ENCODE results near the gene ATP5F1D.
"Not testable (repeated sequence)": the region's sequence is repeated elsewhere in the genome, so short reads cannot be mapped to it uniquely, and the experiment has no call there.

Gene ATP5F1D

GRCh38 chr19:1233115-1233667 is 8.4 kb upstream of the ATP5F1D start:
- no peak for DNase-seq

DNA sequence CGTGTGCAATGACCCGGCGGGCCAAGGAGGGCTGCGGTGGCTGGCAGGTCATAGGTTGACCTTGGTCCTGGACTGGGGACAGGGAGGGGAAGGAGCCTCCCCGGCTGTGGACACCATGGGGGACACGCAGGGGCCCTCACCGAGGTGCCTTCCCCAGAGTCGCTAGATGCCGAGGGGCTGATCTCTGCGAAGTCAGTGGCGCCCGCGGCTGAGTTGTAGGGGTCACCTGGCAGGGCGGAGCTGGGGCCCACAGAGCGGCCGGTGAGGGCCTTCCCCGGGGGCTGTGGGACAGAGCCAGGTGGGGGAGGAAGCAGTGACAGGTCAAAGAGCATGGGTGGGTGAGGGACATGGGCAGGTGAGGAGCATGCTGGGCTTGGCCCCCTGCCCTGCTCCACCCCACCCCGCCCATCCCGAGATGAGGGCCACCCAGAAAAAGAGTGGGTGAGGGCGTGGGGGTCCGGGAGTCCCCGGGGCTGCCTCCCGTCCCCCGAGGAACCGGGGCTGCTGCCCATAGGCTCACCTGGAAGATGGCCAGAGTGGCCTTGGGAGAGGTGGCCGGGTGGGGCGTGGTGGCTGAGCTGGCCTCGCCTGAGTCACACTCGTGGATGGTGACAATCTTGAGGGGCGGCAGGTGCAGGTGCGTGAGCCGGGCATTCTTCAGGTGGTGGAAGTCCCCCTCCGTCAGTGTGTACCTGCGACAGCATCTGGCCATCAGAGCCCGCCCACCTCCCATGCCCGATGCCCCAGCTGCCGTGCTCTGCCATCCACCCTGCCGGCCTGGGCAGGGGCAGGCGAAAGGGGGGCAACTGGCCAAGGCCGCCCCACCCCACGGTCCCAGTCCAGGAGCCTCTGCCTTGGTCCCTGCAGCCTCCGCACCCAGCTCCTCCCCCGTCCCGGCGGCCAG is 7.2 kb upstream of the ATP5F1D start:
- DNase-seq: no peak

DNA sequence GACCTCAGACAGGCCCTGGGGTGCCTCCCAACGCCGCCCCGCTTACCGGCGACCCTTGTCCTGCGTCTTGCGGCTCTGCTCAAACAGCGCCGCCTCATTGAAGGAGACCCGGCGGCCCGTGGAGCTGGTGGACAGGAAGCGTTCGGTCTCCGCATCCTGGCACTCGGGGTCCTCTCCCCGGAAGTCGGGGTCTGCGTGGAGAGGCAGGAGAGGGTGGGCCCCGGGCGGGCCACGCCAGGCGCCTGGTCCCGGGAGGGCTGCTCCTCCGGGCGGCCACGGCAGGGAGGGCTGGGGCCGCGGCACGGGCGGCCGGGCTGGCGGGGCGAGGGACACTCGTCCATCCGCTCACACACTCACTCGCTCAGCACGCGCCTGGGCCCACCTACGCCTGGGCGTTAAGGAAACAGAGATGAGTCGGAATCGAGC is 6.6 kb upstream of the ATP5F1D start:
- DNase-seq: no peak

- DNase-seq: no peak
Observed at GRCh38 chr19:1235625-1236538, 5.7 kb upstream of the ATP5F1D start.

GRCh38 chr19:1236576-1236975 is 5.0 kb upstream of the ATP5F1D start:
- DNase-seq: no peak

- DNase-seq: no peak
Observed at GRCh38 chr19:1237027-1237659, 4.4 kb upstream of the ATP5F1D start.

DNA sequence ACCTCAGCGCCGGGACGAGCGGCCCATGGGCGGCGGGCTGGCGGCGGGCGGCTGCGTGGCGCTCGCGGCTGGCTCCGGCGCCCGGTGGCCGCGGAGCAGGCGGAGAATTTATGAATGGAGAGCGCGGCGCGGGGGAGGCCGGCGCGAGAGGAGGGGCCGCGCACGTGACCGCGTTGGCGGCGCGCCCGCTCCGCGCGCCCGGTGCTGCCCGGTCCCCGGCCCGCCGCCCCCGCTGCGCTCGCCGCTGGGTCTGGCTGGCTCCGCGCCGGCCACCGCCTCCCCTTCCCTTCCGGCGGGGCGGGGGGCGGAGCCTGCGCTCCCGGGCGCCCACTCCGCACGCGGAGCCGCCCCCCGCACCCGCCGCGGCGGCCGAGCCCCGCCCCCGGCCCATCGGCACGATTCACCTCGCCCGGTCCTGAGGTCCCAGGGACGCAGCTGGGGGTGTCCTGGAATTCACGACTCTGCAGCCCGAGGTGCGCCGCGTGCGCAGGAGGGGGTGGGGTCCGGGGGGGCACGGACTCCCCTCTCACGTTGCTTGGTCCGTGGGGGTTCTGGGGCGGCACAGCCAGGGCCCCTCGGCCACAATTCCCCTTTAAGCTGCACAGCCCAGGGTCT is 3.7 kb upstream of the ATP5F1D start, which contains the start of gene CBARP:
CBARP (minus strand) TSS at position 252 of the 615 bp plus-strand sequence. CDS start 1,905 bp downstream, outside the sequence.
- DNase-seq: peak in 1 of 2 donors; percentile 47

GRCh38 chr19:1238369-1239303 is 2.9 kb upstream of the ATP5F1D start:
- DNase-seq: no peak

DNA sequence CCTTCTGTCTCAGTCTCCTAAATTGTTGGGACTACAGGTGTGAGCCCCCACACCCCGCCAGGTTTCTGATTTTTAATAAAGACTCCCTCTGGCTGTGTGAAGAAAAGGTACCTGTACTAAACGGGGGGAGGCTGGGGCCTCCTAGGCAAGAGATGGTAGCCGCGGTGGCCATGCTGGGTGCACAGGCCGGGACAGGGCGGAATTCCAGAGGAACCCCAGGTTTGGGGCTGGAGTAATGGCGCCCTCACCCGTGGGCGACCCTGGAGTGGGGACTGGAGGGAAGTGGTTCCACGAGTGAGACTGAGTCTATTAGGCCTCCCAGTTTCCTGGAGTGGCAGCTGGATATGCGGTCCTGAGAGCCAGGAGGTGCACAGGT is 2.1 kb upstream of the ATP5F1D start:
- DNase-seq: no peak

- peak; percentile 92 to 93 for DNase-seq
Observed at GRCh38 chr19:1239796-1240737, 1.5 kb upstream of the ATP5F1D start.

DNA sequence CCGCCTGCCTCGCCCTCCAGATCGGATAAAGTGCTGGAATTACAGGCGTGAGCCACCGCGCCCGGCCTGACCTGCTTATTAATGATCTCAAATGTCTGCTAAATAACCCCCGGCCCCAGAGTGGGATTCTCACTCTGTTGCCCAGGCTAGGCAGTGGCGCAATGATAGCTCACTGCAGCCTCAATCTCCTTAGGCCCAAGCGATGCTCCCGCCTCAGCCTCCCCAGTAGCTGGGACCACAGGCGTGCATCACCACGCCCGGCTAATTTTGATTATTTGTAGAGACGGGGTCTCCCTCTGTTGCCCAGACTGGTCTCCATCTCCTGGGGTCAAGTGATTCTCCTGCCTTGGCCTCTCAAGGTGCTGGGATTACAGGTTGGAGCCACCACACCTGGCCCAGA is 626 bp upstream of the ATP5F1D start:
- DNase-seq: no peak

DNA sequence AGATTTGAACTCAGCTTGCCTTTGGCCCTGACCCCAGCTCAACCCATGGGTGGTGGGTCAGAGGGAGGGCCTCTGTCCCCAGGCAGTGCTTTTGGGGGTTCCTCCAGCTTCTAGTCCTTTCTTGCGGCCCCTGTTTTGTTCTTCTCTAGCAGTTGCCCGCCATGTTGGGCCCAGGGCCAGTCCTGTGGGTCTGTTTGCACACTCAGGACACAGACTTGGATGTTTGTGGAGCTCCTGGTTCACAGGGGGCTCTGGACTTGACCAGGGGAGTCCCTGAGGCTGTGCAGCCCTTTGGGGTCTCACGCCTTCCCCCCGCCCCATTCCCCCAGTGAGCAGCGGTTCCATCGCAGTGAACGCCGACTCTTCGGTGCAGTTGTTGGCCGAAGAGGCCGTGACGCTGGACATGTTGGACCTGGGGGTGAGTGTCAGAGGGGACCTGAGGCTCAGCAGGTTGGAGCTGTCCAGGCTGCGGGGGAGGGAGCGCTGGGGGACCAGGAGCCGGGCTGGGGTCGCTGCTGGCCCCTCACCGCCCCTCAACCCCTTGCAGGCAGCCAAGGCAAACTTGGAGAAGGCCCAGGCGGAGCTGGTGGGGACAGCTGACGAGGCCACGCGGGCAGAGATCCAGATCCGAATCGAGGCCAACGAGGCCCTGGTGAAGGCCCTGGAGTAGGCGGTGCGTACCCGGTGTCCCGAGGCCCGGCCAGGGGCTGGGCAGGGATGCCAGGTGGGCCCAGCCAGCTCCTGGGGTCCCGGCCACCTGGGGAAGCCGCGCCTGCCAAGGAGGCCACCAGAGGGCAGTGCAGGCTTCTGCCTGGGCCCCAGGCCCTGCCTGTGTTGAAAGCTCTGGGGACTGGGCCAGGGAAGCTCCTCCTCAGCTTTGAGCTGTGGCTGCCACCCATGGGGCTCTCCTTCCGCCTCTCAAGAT is 2.5 kb downstream of the ATP5F1D start:
- peak; percentile 87 to 89 for DNase-seq

DNA sequence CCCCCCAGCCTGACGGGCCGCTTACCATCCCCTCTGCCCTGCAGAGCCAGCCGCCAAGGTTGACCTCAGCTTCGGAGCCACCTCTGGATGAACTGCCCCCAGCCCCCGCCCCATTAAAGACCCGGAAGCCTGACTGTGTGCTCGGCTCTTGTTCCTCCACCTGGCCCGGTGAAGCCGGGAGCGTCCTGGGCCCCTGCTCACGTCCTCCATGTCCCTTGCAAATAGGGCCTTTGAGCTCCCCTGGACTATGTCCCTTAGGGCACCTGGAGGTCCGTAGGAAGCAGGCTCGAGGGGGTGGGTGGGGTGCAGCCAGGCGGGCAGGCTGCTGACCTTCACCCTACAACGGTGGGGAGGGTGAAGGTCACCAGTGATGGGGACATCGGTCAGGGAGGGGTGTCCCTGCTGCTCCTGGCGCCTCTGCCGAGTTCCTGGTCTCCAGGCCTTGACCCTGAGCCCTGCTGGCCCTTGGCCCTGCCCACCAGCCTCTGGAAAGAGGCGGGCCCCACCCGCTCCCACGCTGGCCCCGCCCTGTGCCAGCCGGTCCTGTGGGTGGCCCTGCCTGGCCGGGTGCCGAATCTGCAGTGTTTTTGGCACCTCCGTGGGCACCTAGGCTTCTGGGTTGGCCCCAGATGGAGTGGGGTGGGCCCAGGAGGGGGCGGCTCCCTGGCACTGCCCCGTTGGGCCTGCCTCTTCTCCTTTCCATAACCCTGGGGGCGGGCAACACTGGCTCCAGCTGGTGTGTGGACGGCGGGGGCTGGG is 3.3 kb downstream of the ATP5F1D start:
- peak in 1 of 2 donors; percentile 54 for DNase-seq

- DNase-seq: no peak
Observed at GRCh38 chr19:1245494-1246264, 4.1 kb downstream of the ATP5F1D start.

DNA sequence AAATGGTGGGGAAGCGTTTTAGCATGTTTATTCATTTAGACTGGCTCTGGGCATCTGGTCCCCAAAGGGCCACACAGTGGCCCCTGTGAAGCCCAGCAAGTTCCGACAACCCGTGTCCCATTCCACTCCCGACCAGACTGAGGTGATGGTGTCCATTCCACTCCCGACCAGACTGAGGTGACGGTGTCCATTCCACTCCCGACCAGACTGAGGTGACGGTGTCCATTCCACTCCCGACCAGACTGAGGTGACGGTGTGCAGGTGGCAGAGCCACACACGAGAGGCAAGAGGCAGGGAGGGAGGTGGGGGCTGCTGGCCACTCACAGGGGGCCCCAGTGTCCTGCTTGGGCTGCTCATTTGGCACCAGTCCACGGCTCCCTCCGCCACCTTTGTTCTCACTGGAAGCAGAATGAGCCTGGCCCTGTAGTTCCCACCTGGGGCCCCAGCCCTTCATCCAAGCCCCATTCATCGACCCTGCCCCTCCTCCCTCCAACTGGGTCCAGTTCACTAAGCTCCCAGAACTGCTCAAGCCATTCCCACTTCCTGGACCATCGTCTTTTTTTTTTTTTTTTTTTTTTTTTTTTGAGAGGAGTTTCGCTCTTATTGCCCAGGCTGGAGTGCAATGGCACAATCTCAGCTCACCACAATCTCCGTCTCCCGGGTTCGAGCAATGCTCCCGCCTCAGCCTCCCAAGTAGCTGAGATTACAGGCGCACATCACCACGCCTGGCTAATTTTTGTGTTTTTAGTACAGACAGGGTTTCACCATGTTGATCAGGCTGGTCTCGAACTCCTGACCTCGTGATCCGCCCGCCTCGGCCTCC is 4.9 kb downstream of the ATP5F1D start:
- DNase-seq: not testable (repeated sequence)

DNA sequence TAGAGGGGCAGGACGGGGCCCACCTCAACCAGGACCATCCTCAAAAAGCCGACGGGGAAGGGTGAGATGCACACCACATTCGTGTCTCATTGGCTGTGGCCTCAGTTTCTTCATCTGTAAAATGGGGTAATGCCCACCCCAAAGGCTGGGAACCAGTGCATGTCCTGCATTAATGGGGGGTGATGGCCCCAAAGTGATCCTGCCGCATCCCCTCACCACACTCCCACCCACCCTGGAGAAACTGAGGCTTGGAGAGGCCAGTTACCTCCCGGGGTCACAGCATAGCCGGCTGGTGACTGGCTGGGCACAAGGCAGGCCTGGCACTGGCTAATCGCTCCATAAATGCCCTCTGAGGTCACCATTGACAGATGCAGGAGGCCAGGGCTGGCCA is 6.2 kb downstream of the ATP5F1D start:
- DNase-seq: no peak
